ENCODE data around the gene ARL16.

The ARL16 gene

DNA sequence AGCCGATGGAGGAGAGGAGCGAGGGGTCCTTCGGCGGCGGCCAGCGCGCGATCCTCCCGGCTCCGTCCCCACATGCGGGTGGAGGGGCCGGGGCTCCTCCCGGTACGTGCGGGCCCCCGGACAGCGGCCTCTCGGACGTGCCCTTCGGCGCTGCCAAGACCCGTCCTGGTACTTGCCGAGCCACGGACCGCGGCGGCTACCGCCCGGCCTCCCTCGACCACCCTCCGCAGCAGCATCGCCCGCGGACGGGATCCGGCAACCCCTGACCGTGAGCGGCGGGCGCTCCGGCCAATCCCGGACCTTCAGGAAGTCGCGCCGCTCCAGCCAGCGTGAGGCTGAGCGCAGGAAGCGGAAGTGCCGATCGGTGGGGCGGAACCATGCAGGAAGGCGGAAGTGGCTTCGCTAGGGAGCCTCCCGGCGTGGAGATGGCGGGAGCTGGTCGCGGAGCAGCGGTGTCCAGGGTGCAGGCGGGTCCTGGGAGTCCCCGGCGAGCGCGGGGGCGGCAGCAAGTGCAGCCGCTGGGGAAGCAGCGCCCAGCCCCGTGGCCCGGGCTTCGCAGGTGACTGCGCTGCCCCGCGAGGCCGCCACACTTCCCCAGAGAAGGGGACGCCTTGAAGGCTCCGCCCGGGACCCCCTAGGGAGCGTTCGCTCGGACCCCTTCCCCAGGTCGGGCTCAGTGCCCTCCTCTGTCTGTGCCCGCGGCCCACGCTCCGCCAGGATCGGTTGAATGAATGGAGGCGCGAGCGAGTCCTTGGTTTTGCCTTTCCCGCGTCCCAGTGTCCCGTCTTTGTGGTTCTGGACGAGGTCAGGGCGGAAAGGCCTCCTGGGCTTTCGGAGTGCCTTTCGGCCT is 17.0 kb downstream of the ARL16 start, which contains the start of the genes CCDC137 and OXLD1:
CCDC137 (plus strand) TSS at position 396 of the 850 bp plus-strand sequence; CDS start at position 426, 30 bp downstream.
OXLD1 (minus strand) TSS at position 264 of the 850 bp plus-strand sequence; CDS start at position 236, 28 bp downstream.
- peak; percentile 92 for DNase-seq

DNA sequence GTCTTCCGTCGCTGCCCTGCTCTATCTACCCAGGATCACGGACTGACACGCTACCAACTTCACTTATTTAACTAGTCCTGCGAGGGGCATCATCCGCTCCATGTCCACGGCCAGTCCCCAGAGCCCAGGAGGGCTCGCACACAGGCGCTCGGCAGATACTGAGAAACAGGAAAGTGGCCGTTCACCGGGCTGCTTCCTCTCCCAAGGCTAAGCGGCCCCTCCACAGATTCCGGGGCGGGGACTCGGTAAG is 17.6 kb downstream of the ARL16 start:
- no peak for DNase-seq

DNA sequence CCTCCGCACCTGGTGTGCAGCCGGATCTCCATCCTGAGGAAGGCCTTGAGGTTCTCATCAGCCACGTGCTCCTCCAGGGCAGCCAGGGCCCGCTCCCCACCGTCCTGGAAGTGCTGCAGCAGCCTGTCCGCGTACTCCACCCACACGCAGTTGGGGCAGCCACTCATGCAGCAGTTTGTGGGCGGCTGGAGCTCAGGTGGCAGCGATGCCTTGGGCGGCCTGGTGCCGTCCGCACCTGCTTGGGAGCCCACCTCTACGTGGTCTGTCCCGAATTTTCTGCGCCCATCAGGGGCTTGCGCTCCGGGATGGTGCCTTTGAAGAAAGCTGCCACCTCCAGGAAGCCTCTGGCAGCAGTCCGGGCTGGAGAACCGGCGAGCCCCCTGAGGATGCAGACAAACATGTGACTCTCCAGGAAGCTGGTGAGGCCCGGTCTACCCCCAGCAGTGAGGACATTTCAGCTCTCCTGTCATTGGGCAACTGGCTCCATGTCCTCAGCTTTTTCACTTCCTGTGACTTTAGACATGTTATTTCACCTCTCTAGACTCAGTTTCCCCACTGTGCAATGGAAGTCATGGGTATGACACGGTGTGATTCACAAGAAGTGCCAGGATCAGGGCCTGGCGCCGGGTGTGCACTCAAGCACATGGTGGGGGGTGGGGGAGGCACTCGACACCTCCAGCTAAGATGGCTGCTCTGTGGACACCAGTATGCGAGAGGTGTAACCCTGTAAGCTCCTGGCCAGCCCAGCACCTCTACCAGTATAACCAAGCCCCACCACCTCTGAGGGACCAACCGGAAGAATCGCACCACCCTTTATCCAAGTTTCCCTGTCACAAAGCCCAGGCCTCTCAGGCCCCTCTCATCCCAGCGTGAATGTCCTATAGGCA is 18.1 kb downstream of the ARL16 start:
- peak; percentile 46 for DNase-seq

DNA sequence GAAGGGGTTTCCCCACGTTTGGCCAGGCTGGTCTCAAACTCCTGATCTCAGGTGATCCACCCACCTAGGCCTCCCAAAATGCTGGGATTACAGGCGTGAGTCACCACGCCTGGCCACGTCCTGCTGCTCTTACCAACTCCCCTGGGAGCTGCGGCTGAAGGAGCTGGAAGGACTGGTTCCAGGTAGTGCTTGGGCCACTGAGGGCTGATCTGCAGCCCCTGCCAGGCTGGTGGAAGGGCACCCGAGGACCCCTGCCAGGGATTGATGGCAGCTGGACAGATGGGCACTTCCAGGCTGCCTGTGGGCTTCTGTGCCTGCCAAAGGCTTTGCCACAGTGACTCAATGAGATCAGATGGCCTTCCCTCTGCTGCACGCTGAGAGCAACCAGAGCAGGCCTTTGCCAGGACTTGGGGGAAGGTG is 19.5 kb downstream of the ARL16 start:
- no peak for DNase-seq

DNA sequence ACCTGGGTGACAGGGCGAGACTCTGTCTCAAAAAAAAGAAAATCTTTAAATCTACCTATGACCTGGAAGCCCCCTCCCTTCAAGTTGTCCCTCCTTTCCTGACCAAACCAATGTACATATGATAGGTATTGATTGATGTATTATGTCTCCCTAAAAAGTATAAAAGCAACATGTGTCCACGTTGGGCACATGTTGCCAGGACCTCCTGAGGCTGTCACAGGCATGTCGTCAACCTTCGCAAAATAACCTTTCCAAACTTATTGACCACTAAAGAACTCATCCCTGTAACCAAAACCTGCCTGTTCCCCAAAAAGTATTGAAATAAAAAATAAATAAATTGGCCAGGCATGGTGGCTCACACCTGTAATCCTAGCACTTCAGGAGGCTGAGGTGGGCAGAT is 21.6 kb downstream of the ARL16 start:
- no peak for DNase-seq

DNA sequence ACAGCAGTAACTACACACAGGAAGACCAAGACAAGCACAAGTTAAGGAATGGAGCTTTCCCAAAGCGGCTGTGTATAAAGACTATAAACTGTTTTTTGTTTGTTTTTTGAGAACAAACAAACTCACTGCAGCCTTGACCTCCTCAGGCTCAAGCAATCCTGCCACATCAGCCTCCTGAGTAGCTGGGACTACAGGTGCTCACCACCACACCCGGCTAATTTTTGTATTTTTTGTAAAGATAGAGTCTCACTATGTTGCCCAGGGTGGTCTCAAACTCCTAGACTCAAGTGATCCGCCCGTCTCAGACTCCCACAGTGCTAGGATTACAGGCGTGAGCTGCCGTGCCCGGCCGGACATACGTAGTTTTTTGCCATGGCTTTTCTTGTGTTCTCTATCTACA is 23.2 kb downstream of the ARL16 start:
- no peak for DNase-seq

DNA sequence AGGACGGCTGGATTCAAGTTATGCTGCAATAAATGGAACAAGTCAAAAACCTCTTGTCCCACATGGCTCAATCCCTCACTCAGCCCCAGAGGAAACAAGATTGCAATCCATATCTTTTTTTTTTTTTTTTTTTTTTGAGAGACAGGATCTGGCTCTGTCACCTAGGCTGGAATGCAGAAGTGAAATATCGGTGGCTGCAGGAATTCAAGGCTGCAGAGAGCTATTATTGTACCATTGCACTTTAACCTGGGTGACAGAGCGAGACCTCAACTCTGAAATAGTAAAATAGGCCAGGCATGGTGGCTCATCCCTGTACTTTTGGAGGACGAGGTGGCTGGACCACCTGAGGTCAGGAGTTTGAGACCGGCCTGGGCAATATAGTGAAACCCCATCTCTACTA is 24.6 kb downstream of the ARL16 start:
- no peak for DNase-seq

DNA sequence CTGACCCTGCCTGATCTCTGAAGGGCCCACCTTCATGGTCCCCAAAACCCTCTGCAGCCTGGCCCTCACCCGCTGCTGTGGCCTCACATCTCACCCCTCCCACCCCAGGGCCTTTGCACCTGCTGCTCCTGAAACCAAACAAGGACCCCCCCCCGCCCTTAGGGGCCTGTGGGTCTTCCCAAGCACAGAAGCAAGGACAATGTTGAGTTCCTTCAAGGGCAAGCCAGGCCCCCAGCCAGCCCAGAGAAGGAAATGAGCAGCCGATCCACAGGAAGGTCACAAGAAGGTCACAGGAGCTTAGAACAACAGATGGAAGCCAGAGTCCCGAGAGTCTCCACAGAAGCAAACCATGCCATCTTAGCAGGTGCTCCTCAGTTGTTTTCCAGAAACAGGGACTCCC is 26.8 kb downstream of the ARL16 start:
- no peak for DNase-seq

DNA sequence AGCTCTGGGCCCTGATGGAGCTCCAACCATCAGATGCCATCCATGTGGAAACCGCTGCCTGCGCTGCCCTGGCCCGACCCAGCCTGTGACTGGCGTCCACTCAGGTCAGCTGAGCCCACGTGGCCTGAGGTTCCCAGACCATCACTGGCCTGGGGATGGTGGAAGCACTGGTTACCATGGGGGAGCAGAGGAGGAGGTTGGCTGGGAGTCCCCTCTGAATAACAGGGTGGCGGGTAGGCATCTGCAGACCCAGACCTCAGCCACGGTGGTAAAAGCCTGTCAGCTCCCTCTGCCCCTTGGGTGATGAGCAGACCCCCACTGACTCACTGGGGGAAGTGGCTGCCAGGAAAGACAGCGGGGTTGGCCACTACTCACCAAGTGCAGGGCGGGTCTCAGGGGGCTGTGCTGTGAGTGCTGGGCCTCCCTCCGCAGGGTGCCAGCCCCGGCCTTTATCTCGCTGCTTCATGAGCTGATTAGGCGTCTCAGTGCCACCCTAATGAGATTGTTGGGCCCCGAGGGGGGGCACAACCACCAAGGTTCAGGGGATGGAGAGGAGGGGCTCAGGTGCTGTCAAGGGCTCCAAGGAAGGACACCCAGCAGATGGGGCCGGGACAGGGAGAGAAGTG is 27.4 kb downstream of the ARL16 start, which contains the start of gene PDE6G:
PDE6G (minus strand) TSS at position 425 of the 626 bp plus-strand sequence. CDS start 3,237 bp downstream, outside the sequence.
- no peak for DNase-seq

DNA sequence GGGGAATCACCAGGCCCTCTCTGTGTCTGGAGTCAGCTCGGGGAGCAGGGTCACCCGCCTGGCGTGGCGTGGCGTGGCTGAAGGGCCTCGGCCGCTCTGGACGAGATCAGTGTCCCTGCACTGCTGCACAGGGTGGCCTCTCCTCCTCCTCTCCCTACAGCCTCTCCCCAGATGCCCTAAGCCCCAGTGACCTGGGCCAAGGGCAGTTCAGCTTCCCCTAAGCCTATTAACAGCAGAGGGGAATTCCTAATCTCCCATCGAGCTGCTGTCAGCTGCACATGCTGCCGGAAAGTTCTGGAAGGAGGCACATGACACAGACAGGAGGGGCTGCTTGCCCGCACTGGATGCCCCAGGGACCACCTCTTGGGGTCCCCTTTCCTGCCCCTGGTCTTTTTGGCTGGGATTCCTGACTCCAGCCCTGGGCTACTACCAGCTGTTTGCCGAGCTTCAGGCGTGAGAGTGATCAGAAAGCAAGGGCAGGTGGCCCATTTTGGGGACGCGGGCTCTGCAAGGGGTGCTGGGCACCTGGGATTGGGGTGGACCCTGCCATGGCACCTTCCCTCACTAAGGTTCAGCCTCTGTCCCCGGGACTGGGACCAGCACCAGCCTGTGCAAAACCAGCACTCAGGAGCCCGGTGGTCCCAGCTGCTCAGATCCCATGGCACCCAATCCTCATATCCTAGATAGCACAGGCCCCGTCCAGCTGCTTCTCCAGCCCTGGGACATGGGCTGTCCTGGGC is 28.0 kb downstream of the ARL16 start:
- DNase-seq, result no peak

DNA sequence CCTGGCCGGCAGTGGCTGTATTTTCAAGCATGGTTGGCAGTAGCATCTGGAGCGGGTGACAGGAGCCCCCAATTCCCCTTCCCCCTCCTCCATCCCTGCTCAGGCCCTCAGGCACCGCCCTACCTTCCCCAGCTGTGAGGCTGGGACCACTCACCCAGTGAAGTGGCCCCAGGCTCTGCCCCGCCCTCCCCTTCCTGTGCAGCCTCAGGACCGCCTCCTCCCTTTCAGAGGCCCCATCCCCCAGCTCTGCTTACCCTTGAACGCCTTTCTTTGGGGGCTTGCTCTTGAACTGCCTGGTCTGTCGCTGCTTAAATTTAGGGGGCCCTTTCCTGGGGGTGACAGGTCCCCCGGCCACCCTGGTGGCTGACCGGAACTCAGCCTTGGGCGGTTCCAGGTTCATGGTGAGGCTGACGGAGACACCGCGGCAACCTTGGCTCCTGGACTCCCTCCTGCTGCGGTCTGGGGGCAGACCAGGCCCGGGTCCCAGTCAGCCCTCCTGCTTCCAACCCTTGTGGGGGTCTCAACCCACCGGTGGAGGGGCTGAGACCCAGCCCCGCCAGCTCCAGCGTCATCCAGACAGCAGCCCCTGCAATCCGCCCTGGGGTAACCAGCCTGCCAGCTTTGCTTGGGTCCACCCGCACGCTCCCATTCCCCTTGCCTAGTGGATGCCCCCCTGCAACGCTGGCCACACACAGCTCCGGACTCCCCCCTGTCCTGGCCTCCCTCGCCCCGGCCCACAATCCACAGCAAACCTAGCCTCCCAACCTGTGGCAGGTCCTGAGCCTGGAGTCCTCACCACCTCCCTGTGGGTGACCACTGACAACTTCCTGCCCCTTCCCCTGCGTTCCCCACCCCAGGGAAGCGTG is 30.5 kb downstream of the ARL16 start:
- no peak for DNase-seq

DNA sequence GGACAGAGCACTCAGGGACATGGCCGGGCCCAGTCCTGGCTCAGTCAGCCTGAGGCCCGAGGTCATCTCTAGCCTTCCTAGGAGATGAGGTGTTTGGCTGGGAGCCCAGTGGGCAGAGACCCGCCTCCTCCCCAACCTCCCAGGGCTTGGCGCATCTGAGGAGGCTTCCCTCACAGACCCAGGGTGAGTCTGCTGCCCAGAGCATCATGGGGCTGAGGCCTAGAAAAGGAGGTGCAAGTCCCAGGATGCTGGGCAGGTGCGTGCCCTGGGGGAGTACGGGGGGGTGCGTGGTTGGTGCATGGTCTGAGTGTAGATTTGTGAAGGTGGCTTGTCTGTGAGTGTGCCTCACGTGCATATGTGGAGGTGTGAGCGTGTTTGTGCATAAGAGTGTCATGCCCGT is 31.9 kb downstream of the ARL16 start:
- DNase-seq, result no peak

DNA sequence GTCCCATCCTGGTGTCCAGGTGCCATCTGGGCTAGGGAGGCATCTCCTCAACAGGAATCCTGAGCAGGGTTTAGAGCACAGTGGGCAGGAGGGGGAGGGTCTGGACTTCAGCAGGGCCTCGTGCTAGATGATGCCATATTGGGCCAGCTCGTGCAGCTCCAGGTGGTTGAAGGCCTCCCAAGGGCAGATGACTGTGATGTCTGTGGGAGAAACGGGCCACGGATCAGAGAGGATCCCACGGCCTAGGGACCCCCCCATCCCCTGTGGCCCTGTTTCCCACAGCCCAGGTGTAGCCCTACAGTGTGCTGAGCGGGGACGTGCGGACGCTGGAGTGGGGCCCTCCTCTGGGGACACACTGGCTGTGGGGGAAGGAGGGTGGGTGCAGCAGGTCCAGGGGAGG is 32.6 kb downstream of the ARL16 start:
- no peak for DNase-seq

DNA sequence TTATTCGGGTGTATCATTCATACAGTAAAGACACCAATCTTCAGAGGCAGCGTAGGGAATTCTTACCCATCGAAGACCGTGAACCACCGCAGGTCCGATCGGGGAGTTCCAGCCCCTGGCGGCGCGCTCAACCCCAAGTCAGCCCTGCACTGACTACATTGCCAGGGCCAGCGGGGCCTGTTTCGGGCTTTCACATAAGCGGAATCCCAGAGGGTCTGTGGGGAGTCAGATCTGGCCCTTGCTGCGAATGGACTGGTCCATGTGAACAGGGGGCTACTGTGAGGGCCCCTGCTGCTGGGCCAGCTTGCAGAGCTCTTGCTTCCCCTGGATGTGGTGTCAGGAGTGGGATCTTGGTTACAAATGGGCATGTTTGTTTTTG is 34.9 kb downstream of the ARL16 start:
- no peak for DNase-seq

DNA sequence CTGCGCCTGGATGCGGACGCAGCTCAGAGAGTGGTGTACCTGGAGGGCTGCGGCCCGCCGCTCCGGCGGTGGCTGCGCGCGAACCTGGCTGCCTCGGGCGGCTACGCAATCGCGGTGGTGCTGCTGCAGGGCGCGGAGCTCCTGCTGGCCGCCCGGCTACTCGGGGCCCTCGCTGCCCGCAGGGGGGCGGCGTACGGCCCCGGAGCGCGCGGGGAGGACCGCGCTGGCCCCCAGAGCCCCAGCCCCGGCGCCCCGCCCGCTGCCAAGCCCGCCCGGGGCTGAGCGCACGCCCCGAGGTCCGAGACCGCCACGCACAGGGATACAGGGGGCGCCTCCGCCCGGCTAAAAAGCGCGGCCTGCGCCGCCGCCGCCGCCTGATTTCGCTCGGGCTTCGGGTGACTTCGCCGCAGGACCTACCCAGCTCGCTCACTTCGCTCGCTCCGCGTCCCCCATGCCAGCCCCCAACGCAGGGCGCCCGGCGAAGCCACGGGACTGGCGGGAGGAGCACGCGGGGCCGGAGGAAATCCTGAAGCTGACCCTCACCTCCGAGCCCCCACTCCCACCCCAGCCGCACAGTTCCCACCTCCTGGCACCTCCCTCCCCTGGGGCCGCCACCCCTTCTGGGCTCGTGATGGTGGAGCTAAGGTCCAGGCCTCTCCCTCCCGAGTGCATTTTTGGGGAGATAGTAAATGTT is 35.4 kb downstream of the ARL16 start:
- no peak for DNase-seq

DNA sequence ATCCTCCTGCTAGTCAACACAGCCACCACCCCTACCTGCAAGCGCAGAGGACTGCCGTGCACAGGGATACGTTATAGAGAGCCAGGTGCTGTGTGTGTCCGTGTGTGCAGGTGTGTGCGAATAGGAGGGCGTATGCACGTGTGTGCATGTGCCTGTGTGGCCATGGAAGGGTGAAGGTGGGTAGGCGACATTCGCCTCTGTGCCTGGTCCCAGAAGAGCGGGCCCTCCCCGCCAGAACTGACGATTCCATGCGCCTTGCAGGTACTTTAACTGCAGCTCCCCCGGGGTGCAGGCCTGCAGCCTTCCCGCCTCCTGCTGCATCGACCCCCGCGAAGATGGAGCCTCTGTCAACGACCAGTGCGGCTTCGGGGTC is 36.0 kb downstream of the ARL16 start:
- DNase-seq, result no peak

DNA sequence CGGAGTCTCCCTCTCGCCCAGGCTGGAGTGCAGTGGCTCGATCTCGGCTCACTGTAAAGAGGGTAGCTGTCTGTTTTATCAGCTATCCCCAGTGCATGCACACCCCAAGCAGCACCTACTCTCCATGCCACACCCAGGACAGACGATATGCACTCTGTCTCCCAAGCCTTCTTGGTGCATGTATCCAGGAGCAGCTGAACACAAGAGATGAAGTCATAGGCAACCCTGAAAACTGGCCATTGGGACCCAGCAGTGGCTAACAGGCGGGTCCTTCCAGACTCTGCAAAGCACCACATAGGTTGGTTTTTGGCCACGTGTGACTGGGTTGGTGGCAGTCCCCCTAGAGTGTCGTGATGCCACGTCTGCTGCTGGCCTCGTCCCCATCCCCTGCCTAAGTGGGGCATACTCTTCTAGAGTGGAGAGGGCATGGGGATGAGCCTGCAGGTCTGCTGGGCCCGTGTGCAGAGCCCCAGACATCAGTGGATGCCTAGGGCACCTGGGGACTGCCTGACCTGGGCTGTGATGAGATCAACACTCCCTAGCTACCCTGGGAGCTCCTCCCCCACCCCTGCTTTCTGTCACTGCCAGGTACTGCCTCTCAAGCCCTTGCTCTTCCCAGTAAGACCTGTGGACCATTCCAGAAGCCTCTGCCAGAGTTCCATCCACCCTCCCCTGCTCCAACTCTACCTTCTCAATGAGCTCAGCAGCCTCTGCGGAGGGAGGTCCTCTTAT is 36.6 kb downstream of the ARL16 start:
- no peak for DNase-seq

DNA sequence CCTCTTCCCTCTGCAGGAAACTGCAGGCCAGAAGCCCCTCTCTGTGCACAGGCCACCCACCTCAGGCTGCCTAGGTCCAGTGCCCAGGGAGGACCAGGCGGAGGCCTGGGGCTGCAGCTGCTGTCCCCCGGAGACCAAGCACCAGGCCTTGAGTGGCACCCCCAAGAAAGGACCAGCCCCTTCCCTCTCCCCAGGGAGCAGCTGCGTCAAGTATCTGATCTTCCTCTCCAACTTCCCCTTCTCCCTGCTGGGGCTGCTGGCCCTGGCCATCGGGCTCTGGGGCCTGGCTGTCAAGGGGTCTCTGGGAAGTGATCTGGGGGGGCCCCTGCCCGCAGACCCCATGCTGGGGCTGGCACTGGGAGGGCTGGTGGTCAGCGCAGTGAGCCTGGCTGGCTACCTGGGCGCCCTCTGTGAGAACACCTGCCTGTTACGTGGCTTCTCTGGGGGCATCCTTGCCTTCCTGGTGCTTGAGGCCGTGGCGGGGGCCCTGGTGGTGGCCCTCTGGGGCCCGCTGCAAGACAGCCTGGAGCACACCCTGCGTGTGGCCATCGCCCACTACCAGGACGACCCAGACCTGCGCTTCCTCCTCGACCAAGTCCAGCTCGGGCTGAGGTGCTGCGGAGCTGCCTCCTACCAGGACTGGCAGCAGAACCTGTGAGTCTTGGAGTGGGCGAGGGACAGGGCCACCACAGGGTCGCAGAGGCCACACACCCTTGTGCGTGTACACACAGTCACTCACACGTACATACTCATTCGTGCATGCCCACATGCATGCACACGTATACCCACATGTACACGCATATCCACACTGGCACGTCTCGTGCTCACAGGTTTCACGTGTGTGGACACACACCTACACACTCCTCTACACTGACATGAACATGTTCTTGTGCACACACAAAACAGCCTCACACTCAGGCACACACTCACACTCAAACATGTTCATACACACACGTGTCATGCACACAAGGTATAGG is 38.3 kb downstream of the ARL16 start:
- no peak for DNase-seq

DNA sequence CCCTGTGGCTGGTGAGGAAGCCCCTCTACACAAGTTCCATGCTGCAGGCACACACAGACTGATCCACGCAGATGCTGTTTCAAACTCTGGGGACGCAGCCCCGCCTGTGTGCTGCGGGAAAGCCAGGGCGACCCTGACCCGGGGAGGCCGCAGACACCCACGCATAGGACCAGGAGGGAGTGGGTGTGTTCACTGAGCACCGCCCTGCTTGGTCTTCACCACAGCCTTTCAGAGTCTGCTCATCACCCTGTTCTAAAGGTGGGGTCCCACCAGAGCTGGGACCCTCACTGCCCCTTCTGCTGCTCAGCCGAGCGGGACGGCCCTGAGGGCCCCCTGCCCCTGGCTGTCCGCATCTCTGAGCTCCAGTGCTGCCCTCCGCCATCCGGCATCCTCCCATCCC is 39.1 kb downstream of the ARL16 start:
- DNase-seq, result no peak
